Activated CD8-positive, alpha-beta memory T cell treated with anti-CD3 and anti-CD28 coated beads for 36 hours (primary cell): ENCODE data around the gene MAST4. TPM values are rescaled to one million over a fixed set of nuclear protein-coding genes. Genes with fewer than 3 reads are reported as not detected.

Experiments
- CTCF ChIA-PET: fragments of 350-600 bp; sonication (Branson Sonifier 250); formaldehyde crosslinking; loops from one replicate; lab custom pipeline; 2021; ENCODE audit warnings: antibody characterized with exemption; lab: Charles Lee
- POLR2A ChIA-PET: fragments of 350-600 bp; sonication (Branson Sonifier 250); formaldehyde crosslinking; loops from one replicate; lab custom pipeline; 2021; ENCODE audit warnings: antibody characterized with exemption; lab: Charles Lee
- total RNA-seq, 2 experiments: library from RNA; stranded (reverse); gene quantifications; one replicate each; pipeline ENCODE4 v1.2.3, GENCODE V29; 2021

MAST4 gene
- total RNA-seq, 2 experiments from 2014 or later: 11.4 to 11.6 TPM

GRCh38 chr5:66986009-66986408 lies 389.8 kb downstream of the MAST4 start:
- ChIA-PET POLR2A (no interaction called here), CTCF (no interaction called here)

DNA sequence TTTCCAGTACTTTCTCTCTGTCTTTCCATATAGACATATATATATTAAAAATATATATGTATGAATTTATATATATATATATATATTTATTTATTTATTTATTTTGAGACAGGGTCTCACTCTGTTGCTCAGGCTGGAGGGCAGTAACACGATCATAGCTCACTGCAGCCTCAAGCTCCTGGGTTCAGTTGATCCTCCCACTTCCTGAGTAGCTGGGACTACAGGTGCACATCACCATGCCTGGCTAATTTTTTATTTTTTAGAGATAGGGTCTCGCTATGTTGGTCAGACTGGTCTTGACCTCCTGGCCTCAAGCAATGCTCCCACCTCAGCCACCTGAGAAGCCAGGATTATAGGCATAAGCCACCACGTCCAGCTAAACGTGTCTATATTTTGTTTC lies 390.3 kb downstream of the MAST4 start:
- POLR2A ChIA-PET: no interaction called here

DNA sequence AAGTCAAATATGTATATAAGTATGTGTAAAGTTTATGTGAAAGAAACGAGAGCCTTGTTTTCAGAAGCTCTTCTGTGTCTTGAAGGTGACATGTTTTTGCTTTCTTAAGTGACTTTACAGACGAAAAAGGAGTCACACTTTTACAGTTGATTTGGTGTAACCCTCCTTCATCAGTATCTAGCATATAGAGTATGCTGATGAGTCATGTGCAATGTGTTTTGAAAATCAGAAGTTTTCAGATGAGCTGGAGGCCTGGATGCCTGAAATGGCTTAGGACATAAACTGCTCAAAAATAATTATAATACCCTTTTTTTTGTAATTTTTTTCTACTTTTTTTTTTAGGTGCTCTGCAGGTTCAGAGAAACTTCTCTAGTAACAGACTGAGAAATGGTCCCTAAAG lies 390.9 kb downstream of the MAST4 start:
- CTCF ChIA-PET: interaction anchor here (0.9 to 1.7 kb wide), 5 partner anchors 12 to 228 kb away, joined by 3 to 4 read pairs (median 3); no protein-coding TSS in a partner anchor
- POLR2A ChIA-PET: no interaction called here

More for the DNA sequence above, 390.3 kb downstream of the MAST4 start:
- CTCF ChIA-PET: interaction anchor here (1.0 to 1.5 kb wide), 2 partner anchors 152 to 167 kb away, joined by 3 read pairs; no protein-coding TSS in a partner anchor

DNA sequence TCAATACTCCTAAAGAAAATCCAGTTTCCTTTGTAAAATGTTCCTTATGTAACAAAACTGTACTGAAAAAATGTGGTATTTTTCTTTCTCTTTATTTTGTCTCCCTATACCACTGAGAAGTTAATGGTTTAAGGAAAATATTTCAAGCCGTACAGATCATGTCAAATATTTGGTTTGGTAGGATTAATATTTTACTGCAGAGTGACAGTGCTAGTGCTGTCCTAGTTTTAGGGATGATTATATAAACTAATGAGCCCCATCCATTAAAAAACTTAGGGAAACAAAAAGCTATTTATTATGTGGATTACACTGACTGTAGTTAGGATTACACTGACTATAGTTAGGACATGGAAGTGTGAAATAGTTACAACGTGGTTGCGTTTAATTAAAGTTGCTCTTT lies 391.3 kb downstream of the MAST4 start:
- ChIA-PET POLR2A (no interaction called here), CTCF (interaction anchor here (0.9 to 1.7 kb wide), 4 partner anchors 12 to 228 kb away, joined by 3 to 4 read pairs (median 3); no protein-coding TSS in a partner anchor)

- CTCF ChIA-PET: interaction anchor here (1.2 to 1.7 kb wide), 4 partner anchors 11 to 227 kb away, joined by 3 to 4 read pairs (median 3); no protein-coding TSS in a partner anchor
- POLR2A ChIA-PET: no interaction called here
These were observed 392.0 kb downstream of the MAST4 start for GRCh38 chr5:66987949-66988838.

DNA sequence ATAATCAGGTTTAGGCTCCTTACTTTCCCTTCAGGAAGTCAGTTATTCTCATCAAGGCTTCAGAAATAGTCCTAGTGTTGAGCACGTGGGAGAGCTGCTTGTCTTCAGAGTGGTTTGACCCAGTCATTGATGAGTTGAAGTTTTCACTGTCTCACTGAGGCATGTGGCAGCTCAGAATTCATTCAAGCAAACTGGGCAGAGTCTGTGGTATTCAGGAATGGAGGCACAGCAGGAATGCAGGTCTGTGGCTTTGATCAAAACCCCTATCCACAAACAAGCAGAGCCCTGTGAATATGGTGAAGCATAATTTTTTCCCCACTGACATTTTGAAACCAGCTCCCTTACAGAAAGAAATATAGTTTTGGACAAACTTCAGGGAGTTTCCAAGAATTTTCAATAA lies 393.1 kb downstream of the MAST4 start:
- ChIA-PET POLR2A (no interaction called here), CTCF (interaction anchor here (1.2 kb wide), 1 partner anchor 99 kb away, joined by 3 read pairs; no protein-coding TSS in a partner anchor)

DNA sequence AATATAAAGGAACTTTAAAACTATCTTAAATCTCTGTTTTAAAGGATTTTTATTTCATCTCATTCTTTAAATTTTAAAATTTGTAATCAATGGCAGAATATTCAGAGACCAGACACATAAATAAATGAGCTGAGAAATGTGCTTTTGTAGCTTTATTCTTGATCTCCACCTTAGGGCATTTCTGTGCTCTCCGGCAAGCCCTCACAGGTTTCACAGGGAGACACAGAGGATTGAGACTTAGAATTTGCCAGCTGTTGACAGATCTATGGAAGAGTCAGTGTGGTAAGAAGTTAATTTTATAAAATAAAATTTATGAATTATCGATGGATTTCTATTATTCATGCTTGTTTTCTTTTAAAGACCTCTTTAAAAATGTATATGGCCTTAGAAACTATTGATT lies 393.6 kb downstream of the MAST4 start:
- POLR2A ChIA-PET: no interaction called here
- CTCF ChIA-PET: no interaction called here

- POLR2A ChIA-PET: no interaction called here
- CTCF ChIA-PET: no interaction called here
These were observed 395.6 kb downstream of the MAST4 start for GRCh38 chr5:66991746-66992145.

GRCh38 chr5:66992547-66992946 lies 396.4 kb downstream of the MAST4 start:
- CTCF ChIA-PET: no interaction called here
- POLR2A ChIA-PET: no interaction called here

GRCh38 chr5:66993448-66993847 lies 397.3 kb downstream of the MAST4 start:
- POLR2A ChIA-PET: no interaction called here
- CTCF ChIA-PET: no interaction called here

GRCh38 chr5:66993882-66994281 lies 397.7 kb downstream of the MAST4 start:
- POLR2A ChIA-PET: no interaction called here
- CTCF ChIA-PET: no interaction called here

GRCh38 chr5:66994790-66995189 lies 398.6 kb downstream of the MAST4 start:
- POLR2A ChIA-PET: no interaction called here
- CTCF ChIA-PET: interaction anchor here (1.1 kb wide), 1 partner anchor 172 kb away, joined by 3 read pairs; no protein-coding TSS in a partner anchor

DNA sequence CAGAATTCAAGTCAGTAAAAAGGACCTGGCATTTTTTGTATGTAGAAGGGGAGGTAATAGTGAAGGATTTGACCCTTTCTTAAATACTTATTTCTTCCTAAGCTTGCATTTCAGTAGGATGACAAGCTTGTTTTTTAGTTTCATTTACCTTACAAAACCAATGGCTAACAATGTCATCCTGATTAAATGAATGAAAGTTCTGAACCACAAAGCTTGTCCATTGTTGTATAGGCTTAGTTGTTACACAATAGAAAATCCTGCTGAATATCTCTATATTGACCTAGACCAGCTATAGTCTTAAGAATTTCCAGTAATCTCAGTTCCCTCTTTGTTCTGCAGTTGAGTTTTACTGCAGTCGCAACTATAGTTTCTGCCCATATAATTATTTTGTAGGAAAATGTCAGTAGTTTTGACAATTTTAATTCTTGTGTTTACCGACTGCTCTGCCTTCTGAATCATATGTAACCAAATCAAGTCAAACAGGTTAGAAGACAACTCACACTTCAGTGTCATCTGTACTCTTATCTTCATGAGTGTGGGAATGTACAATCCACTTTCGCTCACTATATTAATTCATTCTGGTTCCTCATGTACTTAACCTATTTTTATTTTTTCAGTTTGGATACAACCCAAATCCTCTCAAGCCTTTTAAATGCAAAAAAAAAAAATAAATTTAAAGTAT lies 404.7 kb downstream of the MAST4 start:
- ChIA-PET CTCF (no interaction called here), POLR2A (no interaction called here)

- CTCF ChIA-PET: no interaction called here
These were observed 406.9 kb downstream of the MAST4 start for GRCh38 chr5:67002832-67003684.

GRCh38 chr5:67003685-67003934 lies 407.4 kb downstream of the MAST4 start:
- ChIA-PET POLR2A (no interaction called here), CTCF (no interaction called here)

More at GRCh38 chr5:67002832-67003684, 406.9 kb downstream of the MAST4 start:
- POLR2A ChIA-PET: no interaction called here

- POLR2A ChIA-PET: no interaction called here
- CTCF ChIA-PET: no interaction called here
These were observed 407.9 kb downstream of the MAST4 start for GRCh38 chr5:67003935-67004729.

DNA sequence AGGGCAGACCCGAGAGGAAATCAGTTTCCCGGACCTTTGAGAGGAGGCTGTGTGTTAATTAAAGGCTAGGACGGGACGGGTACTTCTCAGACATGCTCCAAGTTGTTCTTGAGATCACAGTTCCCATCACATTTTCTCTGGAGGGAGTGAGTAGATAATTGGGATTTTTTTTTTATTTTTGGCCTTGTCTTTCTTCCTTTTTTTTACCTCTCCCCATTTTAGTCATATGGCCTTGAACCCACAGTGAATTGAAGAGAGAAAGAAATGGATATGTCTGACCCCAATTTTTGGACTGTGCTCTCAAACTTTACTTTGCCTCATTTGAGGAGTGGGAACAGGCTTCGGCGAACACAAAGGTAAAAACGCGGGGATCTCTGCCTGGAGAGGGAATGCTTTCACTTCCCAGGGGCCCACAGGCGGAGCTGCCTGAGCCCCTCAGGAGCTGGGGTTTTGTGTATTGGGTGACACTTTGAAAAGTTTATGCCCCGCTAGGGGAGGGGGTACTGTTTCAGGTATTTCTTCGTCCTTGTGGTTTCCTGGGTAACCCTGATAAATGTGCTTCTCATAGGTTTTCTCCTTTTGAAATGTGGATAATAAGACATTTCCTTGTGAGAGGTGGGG lies 408.6 kb downstream of the MAST4 start:
- ChIA-PET POLR2A (no interaction called here), CTCF (no interaction called here)

DNA sequence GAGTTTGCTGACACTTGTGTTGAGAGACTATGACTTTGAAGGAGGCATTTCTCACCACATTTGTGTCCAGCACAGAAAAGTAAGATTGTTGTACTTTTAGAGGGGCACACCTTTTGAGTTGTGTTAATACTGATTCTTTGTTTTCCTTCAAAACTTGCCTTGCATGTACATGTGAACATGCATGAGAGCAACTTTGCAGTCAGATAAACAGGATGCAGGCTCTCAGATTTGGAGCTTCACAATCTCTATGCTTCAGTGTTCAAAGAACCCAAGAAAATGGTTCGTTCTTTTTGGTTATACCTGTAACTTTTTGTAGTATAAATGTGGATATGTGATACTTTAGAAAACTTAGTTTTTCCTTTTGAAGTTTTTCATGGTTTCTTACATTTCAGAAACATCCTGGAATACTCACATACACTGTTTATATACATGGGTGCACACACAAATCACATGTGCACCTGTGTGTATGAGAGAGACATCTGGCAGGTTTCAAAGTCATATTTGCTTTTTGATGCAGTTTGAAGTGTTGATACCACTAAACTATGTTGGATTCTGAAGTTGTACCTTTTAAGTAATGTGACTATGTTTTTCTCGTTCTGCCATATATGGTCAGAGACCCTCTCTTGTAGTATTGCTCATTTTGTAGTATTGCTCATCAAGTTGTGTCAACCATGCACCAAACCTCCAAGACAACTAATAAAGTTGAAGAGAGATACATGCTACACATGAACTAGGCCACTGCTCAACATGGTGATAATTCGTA lies 409.7 kb downstream of the MAST4 start:
- POLR2A ChIA-PET: no interaction called here
- CTCF ChIA-PET: no interaction called here
